GM23248 (cell line): ENCODE results near the gene LMO7. TPM values are rescaled to one million over a fixed set of nuclear protein-coding genes. Genes with fewer than 3 reads are reported as not detected.

Experiments used
- DNase-seq: peaks from one replicate; pipeline ENCODE4 v3.0.0-alpha.2; 2015
- H2AFZ ChIP-seq: fragments of 200-600 bp; sonication (generic); 2 replicates; pipeline ENCODE4 v1.6.1; 2016; ENCODE audit warnings: antibody characterized with exemption
- H3F3A ChIP-seq: fragments of 200-600 bp; sonication (generic); 2 replicates; pipeline ENCODE4 v1.6.1; 2016; ENCODE audit warnings: mild to moderate bottlenecking, antibody characterized with exemption, mixed run types; ENCODE audit not compliant: insufficient read depth
- H3K27ac ChIP-seq: fragments of 200-600 bp; sonication (generic); 2 replicates; pipeline ENCODE4 v1.5.1; 2016; ENCODE audit warnings: mild to moderate bottlenecking
- H3K27me3 ChIP-seq: fragments of 200-600 bp; sonication (generic); replicated peaks from 2 replicates; pipeline ENCODE4 v1.6.1; 2016; ENCODE audit warnings: mild to moderate bottlenecking; ENCODE audit not compliant: insufficient read depth
- H3K36me3 ChIP-seq: fragments of 200-600 bp; sonication (generic); 2 replicates; pipeline ENCODE4 v1.6.1; 2016; ENCODE audit warnings: low read depth, mild to moderate bottlenecking
- H3K4me1 ChIP-seq: fragments of 200-600 bp; sonication (generic); 2 replicates; pipeline ENCODE4 v1.6.1; 2016; ENCODE audit warnings: mild to moderate bottlenecking; ENCODE audit not compliant: insufficient read depth
- H3K4me2 ChIP-seq: fragments of 200-600 bp; sonication (generic); one replicate; pipeline ENCODE4 v1.6.1; 2016; ENCODE audit warnings: mild to moderate bottlenecking; ENCODE audit not compliant: unreplicated experiment
- H3K4me3 ChIP-seq: fragments of 200-600 bp; sonication (generic); 2 replicates; pipeline ENCODE4 v1.5.1; 2016; ENCODE audit warnings: mild to moderate bottlenecking
- H3K79me2 ChIP-seq: fragments of 200-600 bp; sonication (generic); 2 replicates; pipeline ENCODE4 v1.6.1; 2016; ENCODE audit warnings: mild to moderate bottlenecking; ENCODE audit not compliant: insufficient read depth
- H3K9ac ChIP-seq: fragments of 200-600 bp; sonication (generic); 2 replicates; pipeline ENCODE4 v1.6.1; 2016; ENCODE audit warnings: mild to moderate bottlenecking
- H3K9me2 ChIP-seq: fragments of 200-600 bp; sonication (generic); 2 replicates; pipeline ENCODE4 v1.6.1; 2016; ENCODE audit warnings: mixed run types, mild to moderate bottlenecking, moderate library complexity; ENCODE audit not compliant: insufficient read depth
- H3K9me3 ChIP-seq: fragments of 200-600 bp; sonication (generic); one replicate; pipeline ENCODE4 v1.6.1; 2017; ENCODE audit warnings: low read depth
- H4K20me1 ChIP-seq: fragments of 200-600 bp; sonication (generic); 2 replicates; pipeline ENCODE4 v1.6.0; 2016; ENCODE audit not compliant: insufficient read depth
- EZH2 ChIP-seq: fragments of 200-600 bp; sonication (generic); IDR thresholded peaks from 2 replicates; pipeline ENCODE4 v1.6.1; 2018; ENCODE audit warnings: antibody characterized with exemption, mild to moderate bottlenecking; ENCODE audit not compliant: insufficient read depth, poor library complexity, severe bottlenecking
- EZH2phosphoT487 ChIP-seq: fragments of 200-600 bp; sonication (generic); IDR thresholded peaks from 2 replicates; pipeline ENCODE4 v1.6.1; 2018; ENCODE audit warnings: antibody characterized with exemption, moderate library complexity, mild to moderate bottlenecking, low read depth; ENCODE audit not compliant: insufficient read depth
- WGBS, 2 experiments: methylation state at CpG; one replicate each; pipeline ENCODE4 v1.1.6; 2015 to 2017; ENCODE audit warnings: low lambda C conversion rate in 2 of 2, low coverage in 1 of 2; ENCODE audit errors: missing lambda C conversion rate in 2 of 2; 5-methylcytosine and 5-hydroxymethylcytosine counted together
- in situ Hi-C: fragments of 300-500 bp; cut with MboI; formaldehyde crosslinking; loops from 2 replicates; pipeline ENCODE4 v1.15.0; 2020
- polyA plus RNA-seq: library from polyadenylated mRNA; unstranded; fragments of >200 nt; fragmentation: Nextera tagmentation; extraction: Ambion mirVana; gene quantifications from 2 replicates; pipeline ENCODE4 v1.2.1, GENCODE V29; 2016
- total RNA-seq: library from RNA; depleted of rRNA; stranded (reverse); fragments of >200 nt; shearing (Covaris generic); gene quantifications from 2 replicates; pipeline ENCODE4 v1.2.3, GENCODE V29; 2014

The LMO7 gene
- total and polyA plus RNA-seq, 2 experiments from 2014 or later, result 288 to 318 TPM

GRCh38 chr13:75744127-75744526 is 108.0 kb downstream of the LMO7 start:
- peak; percentile 63 for DNase-seq
- Histone ChIP-seq H3K4me2 (peak overlapping the region; percentile 18), H3K79me2 (peaks cover 100% of the 10 kb centered on the region), H3K27me3 (no peaks in the 10 kb centered on the region), H3K9ac (no peak overlapping the region), H3K4me1 (peaks cover 35% of the 10 kb centered on the region), H2AFZ (no peak overlapping the region), H4K20me1 (peaks cover 15% of the 10 kb centered on the region; the same call in 1 of the 2 replicates), H3K36me3 (peaks cover 15% of the 10 kb centered on the region), H3K9me3 (no peaks in the 10 kb centered on the region), H3F3A (peaks cover 59% of the 10 kb centered on the region), H3K4me3 (no peak overlapping the region), H3K27ac (peak overlapping the region; percentile 10; the same call in 1 of the 2 replicates), H3K9me2 (0 out of 2 replicates have a peak, but pooled peaks cover 4% of the 10 kb centered on the region)
- in situ Hi-C loops, result no loop called here
- 7 to 18% methylated on average over 2 of the region's 2 CpGs for WGBS, 2 experiments
- TF ChIP-seq EZH2, result no peak
- no peak for TF ChIP-seq EZH2phosphoT487

- 98 to 99% methylated on average over 2 of the region's 2 CpGs for WGBS, 2 experiments
- Histone ChIP-seq H3K9ac (no peak overlapping the region), H3K27ac (no peak overlapping the region), H3K9me3 (no peaks in the 10 kb centered on the region), H3K79me2 (peaks cover 100% of the 10 kb centered on the region), H3K9me2 (0 out of 2 replicates have a peak, but pooled peaks cover 4% of the 10 kb centered on the region), H3K36me3 (peaks cover 15% of the 10 kb centered on the region), H3K4me3 (no peak overlapping the region), H2AFZ (no peak overlapping the region), H3K4me1 (peaks cover 33% of the 10 kb centered on the region), H3F3A (peaks cover 60% of the 10 kb centered on the region), H4K20me1 (peaks cover 13% of the 10 kb centered on the region), H3K4me2 (no peak overlapping the region), H3K27me3 (no peaks in the 10 kb centered on the region)
- in situ Hi-C loops, result no loop called here
- TF ChIP-seq EZH2 (no peak), EZH2phosphoT487 (no peak)
- DNase-seq, result no peak
Measured at GRCh38 chr13:75745387-75745786, 109.3 kb downstream of the LMO7 start.

GRCh38 chr13:75748874-75749273 is 112.7 kb downstream of the LMO7 start:
- H3K9me2 ChIP-seq, result no peaks in the 10 kb centered on the region
- peaks cover 24% of the 10 kb centered on the region for H3K4me1 ChIP-seq
- H3K9me3 ChIP-seq, result no peaks in the 10 kb centered on the region
- peak overlapping the region; percentile 65 for H3K27ac ChIP-seq
- peaks cover 7% of the 10 kb centered on the region; the same call in 1 of the 2 replicates for H3K36me3 ChIP-seq
- H3K79me2 ChIP-seq, result peaks cover 100% of the 10 kb centered on the region
- peaks cover 52% of the 10 kb centered on the region for H3F3A ChIP-seq
- no peak overlapping the region for H3K4me3 ChIP-seq
- WGBS, 2 experiments, result 65 to 72% methylated on average over 3 of the region's 3 CpGs
- no peak overlapping the region for H2AFZ ChIP-seq
- TF ChIP-seq EZH2 (no peak), EZH2phosphoT487 (no peak)
- H3K27me3 ChIP-seq, result no peaks in the 10 kb centered on the region
- peak overlapping the region; percentile 33 for H3K4me2 ChIP-seq
- in situ Hi-C loops, result no loop called here
- H4K20me1 ChIP-seq, result peaks cover 7% of the 10 kb centered on the region
- no peak overlapping the region for H3K9ac ChIP-seq
- no peak for DNase-seq

- DNase-seq, result peak; percentile 72
- H3K9me3 ChIP-seq, result no peaks in the 10 kb centered on the region
- peaks cover 100% of the 10 kb centered on the region for H3K79me2 ChIP-seq
- H3K9me2 ChIP-seq, result no peaks in the 10 kb centered on the region
- H3K36me3 ChIP-seq, result peaks cover 7% of the 10 kb centered on the region; the same call in 1 of the 2 replicates
- peaks cover 7% of the 10 kb centered on the region for H4K20me1 ChIP-seq
- H3K4me1 ChIP-seq, result peaks cover 19% of the 10 kb centered on the region
- H3K4me3 ChIP-seq, result no peak overlapping the region
- H3K27ac ChIP-seq, result peak overlapping the region; percentile 65
- H2AFZ ChIP-seq, result no peak overlapping the region
- in situ Hi-C loops, result no loop called here
- H3F3A ChIP-seq, result peaks cover 46% of the 10 kb centered on the region
- H3K27me3 ChIP-seq, result no peaks in the 10 kb centered on the region
- peak overlapping the region; percentile 33 for H3K4me2 ChIP-seq
- whole genome bisulfite sequencing, 2 experiments, result 18 to 19% methylated on average over 4 of the region's 4 CpGs
- TF ChIP-seq EZH2phosphoT487, result no peak
- no peak for TF ChIP-seq EZH2
- peak overlapping the region; percentile 30; the same call in 1 of the 2 replicates for H3K9ac ChIP-seq
Measured at GRCh38 chr13:75749407-75749806, 113.3 kb downstream of the LMO7 start.
